Epidermal melanocyte (primary cell): Measurements from ENCODE around the gene POLD3.

Experiments
- DNase-seq: peaks from one replicate; pipeline ENCODE4 v3.0.0; 2011; ENCODE audit warnings: low spot score; ENCODE audit not compliant: insufficient read length

The POLD3 gene

GRCh38 chr11:74687237-74688023 is 95.0 kb downstream of the POLD3 start:
- no peak for DNase-seq

- DNase-seq: no peak
Observed at GRCh38 chr11:74689666-74690065, 97.3 kb downstream of the POLD3 start.

- no peak for DNase-seq
Observed at GRCh38 chr11:74691755-74692154, 99.4 kb downstream of the POLD3 start.
